Stimulated activated CD8-positive, alpha-beta memory T cell treated with anti-CD3 and anti-CD28 coated beads, Interleukin-15, amount 100 ng/mL, for 48 hours (primary cell): Measurements from ENCODE around the gene C1GALT1C1.
"Not testable (repeated sequence)": the region's sequence is repeated elsewhere in the genome, so short reads cannot be mapped to it uniquely, and the experiment has no call there.

Experiments
- DNase-seq, 2 donors: peaks; one replicate each; pipeline ENCODE4 v3.0.0-alpha.2; 2020; ENCODE audit warnings: low read depth in 2 of 2

The C1GALT1C1 gene

GRCh38 chrX:120629667-120630537 lies at the start of gene C1GALT1C1:
C1GALT1C1 (minus strand) TSS chrX:120630054; CDS start chrX:120627166, 2,888 bp downstream.
- DNase-seq, result peak; percentile 82 to 87

DNA sequence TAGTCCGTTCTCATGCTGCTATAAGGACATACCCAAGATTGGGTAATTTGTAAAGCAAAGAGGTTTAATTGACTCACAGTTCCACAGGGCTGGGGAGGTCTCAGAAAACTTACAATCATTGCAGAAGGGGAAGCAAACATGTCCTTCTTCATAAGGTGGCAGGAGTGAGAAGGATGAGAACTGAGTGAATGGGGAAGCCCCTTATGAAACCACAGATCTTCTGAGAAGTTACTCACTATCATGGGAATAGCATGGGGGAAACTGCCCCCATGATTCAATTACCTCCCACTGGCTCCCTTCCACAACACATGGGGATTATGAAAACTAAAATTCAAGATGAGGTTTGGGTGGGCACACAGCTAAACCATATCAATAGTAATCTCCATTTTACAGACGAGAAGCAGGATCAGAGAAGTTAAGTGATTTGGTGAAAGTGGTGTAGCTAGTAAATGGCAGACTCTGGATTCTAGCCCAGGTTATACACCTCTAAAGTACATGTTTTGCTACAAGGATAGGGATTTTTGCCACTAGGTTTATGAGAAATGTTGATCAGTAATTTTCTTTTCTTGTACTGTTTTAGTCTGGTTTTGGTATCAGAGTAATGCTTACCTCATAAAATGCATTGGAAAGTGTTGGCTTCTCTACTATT lies 47.3 kb upstream of the C1GALT1C1 start:
- no peak for DNase-seq

DNA sequence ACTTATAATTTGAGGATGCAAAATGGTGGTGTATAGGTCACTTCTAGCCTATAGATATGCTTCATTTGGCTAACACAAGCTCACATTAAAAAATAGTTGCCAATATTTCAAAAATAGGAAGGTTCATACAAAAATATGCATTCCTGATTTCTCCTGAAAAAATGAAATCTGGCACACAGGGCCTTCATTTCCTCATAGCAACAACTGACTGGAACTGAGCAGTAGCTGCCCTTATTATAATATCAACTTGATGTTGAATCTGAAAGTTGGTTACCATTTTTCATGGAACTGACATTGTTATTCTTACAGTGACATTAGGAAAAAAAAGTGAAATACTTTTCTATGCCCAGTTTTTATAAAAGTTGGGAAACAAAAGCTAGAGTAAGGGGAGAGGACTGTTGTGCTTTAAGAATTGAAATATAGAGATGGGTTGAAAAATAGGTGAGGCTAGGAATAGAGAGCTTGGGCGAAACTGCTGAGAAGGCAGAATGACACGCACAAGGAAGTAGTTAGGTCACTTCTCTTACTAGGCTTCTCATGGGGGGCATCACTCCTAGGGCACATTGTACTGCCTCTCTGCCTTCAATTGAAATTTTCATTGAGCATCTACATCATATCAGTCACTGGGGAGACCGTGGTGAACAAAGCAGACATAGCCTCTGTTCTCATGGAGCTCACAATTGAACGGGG lies 43.1 kb upstream of the C1GALT1C1 start:
- DNase-seq, result no peak

DNA sequence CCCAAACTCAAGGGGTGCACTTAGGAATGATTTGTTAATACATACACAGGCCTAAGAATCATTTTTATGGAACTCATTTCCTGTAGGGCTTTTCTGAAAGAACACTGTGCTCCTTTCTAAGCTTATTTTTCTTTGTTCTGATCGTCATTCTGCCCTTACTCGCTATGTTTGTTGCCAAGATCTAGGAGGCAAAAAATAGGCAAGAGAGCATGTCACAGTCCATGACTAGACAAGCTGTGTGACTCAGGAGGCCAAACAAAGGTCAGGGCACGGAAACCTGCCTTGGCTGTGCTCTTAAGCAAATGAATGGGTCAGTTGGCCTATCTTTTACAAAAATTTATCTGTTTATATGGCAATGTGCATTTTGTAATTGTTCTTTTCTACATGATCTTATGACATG lies 42.5 kb upstream of the C1GALT1C1 start:
- no peak for DNase-seq

DNA sequence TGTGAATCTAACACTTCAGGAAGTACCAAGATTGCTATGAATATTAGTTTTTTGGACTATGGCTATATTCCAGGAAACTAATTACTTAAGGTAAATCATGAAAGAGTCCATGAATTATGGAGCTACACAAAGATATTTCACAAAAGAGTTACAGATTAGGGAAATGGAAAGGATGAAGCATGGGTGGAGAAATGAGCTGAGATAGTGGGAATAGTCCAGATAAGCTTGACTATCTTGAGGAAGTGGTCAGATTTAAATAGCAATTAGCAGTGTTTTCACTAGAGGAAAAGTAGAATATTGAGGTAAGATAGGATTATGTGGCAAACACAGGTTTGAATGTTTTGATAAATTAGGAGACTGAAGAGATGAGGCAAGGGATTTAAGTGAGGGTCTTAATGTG lies 42.1 kb upstream of the C1GALT1C1 start:
- no peak for DNase-seq

- DNase-seq, result no peak
Observed at GRCh38 chrX:120668357-120668756, 38.5 kb upstream of the C1GALT1C1 start.

- DNase-seq, result not testable (repeated sequence)
Observed at GRCh38 chrX:120664535-120664934, 34.7 kb upstream of the C1GALT1C1 start.

DNA sequence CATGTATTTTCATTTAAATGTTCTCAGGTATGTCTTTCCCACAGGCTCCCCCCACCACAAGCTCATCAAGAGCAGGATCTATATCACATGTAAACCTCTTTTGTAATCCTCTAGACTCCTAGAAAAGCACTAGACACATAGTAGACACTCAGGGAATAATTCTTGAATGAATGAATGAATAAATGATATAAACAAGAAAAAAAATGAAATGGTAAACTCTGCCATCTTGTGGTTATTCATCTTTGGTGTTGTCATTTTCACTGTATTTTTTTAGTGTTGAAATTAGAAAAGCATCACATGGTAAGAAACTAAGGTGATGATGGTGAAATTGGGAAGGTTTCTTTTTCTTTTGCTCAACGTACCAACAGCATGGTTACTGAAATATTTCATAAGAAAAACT lies 34.2 kb upstream of the C1GALT1C1 start:
- DNase-seq, result no peak

GRCh38 chrX:120662662-120663061 lies 32.8 kb upstream of the C1GALT1C1 start:
- DNase-seq, result no peak

- DNase-seq, result no peak
Observed at GRCh38 chrX:120660637-120661036, 30.8 kb upstream of the C1GALT1C1 start.

DNA sequence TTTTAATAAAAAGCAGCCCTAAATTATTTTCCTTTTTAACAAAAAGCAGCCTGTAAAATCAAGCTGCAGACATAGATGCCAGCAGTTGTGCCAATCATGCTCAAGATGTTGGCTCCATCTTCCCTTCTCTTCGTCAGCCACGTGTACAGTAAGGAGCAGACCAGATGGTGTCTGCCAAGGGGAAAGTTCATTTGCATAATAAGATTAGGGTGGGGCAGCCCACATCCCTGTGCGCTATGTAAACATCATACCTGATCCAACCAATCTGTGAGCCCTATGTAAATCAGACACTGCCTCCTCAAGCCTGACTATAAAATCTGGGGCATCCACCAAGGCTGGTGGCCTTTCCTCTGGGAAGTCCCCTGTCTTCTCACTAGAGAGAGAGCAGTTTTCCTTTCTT lies 23.1 kb upstream of the C1GALT1C1 start:
- no peak for DNase-seq

DNA sequence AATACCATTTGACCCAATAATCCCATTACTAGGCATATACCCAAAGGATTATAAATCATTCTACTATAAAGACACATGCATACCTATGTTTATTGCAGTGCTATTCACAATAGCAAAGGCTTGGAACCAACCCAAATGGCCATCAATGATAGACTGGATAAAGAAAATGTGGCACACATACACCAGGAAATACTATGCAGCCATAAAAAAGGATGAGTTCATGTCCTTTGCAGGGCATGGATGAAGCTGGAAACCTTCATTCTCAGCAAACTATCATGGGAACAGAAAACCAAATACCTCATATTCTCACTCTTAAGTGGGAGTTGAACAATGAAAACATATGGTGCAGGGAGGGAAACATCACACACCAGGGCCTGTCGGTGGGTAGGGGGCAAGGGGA lies 22.4 kb upstream of the C1GALT1C1 start:
- DNase-seq, result not testable (repeated sequence)

DNA sequence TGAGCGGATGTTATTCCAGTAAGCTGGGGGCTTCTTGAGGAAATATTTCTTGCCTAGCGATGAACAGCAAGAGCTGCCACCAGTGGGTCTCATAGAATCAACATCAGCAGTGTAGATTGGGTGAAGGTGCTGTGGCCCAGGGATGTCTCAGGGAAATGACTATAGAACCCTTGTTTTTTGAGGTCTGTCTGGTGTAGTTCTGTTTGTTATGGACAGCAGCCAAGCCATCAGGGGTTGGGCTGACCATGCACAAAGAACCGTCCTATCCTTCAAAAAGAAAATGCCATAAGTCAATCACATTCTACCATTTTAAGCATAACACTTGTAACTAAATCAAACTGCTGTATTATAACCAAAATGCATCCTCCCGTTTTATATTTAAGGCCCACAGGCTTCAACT lies 17.3 kb upstream of the C1GALT1C1 start:
- DNase-seq, result no peak

GRCh38 chrX:120642871-120643270 lies 13.0 kb upstream of the C1GALT1C1 start:
- DNase-seq, result no peak

DNA sequence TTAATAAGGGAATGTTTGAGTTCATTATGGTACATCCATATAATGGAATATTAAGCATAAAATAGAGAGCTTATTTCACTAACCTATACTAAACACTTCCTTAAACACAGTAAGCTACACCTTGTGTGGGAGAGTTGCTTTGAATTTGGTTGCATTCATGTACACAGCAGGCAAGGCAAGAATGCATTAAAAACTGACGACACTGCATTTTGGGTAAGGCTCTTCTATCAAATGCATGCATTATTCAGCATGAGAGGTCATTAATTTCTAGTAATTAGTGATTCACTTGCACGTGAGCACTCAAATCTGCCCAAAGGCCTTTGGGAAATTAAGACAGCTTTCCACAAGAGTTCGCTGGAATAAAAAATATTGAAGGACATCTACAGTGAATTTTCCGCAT lies 8.8 kb upstream of the C1GALT1C1 start:
- no peak for DNase-seq

DNA sequence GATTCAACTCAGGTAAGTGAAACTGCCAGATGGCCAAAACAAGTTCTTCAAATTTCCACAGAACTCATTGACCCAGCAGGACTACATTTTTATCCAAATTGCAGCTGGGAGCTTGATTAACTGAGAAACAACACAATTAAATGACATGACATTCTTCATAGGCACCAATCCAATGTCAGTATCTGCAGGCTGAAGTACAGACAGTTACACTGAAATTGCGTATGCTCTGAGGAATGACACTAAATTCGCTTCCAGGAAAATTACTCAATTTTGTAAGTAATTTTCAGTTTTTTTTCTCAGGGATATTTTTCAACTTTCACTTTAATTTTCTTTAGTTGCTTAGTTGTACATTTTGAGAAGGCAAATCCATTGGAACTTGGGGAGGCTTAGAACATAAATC lies 4.5 kb downstream of the C1GALT1C1 start:
- DNase-seq, result no peak

GRCh38 chrX:120617996-120618630 lies 11.7 kb downstream of the C1GALT1C1 start:
- no peak for DNase-seq

DNA sequence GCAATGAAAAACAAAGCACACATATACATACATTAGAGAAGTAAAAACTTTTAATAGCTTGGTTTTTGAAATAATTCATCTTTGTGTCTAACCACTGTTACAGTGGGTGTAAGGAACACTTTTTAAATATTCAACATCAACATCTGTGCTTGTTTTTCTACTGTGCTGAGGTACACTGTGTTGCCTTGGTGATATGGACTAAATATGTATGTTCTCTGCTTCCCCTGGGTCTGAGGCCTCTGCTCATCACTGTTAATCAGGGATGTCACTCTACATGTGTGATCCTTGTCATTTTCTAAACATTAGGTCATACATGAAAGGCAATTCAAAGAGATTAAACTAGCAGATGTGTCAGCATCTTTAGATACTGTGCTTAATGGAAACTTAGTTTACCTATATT lies 15.0 kb downstream of the C1GALT1C1 start:
- DNase-seq, result no peak

GRCh38 chrX:120612086-120612485 lies 17.8 kb downstream of the C1GALT1C1 start:
- no peak for DNase-seq

GRCh38 chrX:120604361-120604782 lies 25.5 kb downstream of the C1GALT1C1 start:
- DNase-seq, result no peak

GRCh38 chrX:120603707-120604360 lies 26.0 kb downstream of the C1GALT1C1 start, which contains the start of gene MCTS1:
MCTS1 (plus strand) TSS chrX:120604101; CDS start chrX:120604237, 136 bp downstream.
- DNase-seq, result peak; percentile 64 to 70
